H9 (cell line): ENCODE measurements around the gene PCSK2. TPM values are rescaled to one million over a fixed set of nuclear protein-coding genes. Genes with fewer than 3 reads are reported as not detected.

Experiments used
- DNase-seq: peaks from one replicate; pipeline ENCODE4 v3.0.0-alpha.2; 2017
- H2AFZ ChIP-seq: one replicate; pipeline ENCODE4 v1.6.1; 2013; ENCODE audit warnings: mild to moderate bottlenecking, low read length, control low read depth, moderate library complexity
- H2AK5ac ChIP-seq: 2 replicates; pipeline ENCODE4 v1.6.1; 2013; ENCODE audit warnings: low read length, control low read depth, mixed read lengths; ENCODE audit not compliant: insufficient read length
- H2BK120ac ChIP-seq: one replicate; pipeline ENCODE4 v1.6.1; 2013; ENCODE audit warnings: low read depth, mild to moderate bottlenecking, low read length, control low read depth, inconsistent platforms; ENCODE audit not compliant: poor library complexity, severe bottlenecking
- H2BK12ac ChIP-seq: 2 replicates; pipeline ENCODE4 v1.6.1; 2013; ENCODE audit warnings: low read length, control low read depth, mixed read lengths, low read depth; ENCODE audit not compliant: insufficient read length
- H2BK15ac ChIP-seq: 2 replicates; pipeline ENCODE4 v1.6.1; 2013; ENCODE audit warnings: low read depth, low read length, control low read depth
- H2BK20ac ChIP-seq: one replicate; pipeline ENCODE4 v1.6.1; 2013; ENCODE audit warnings: low read depth, mild to moderate bottlenecking, low read length, control low read depth, inconsistent platforms; ENCODE audit not compliant: poor library complexity, severe bottlenecking
- H2BK5ac ChIP-seq: 2 replicates; pipeline ENCODE4 v1.6.1; 2013; ENCODE audit warnings: low read length, control low read depth, mixed read lengths; ENCODE audit not compliant: insufficient read length
- H3K14ac ChIP-seq: 2 replicates; pipeline ENCODE4 v1.6.1; 2013; ENCODE audit warnings: low read length, control low read depth; ENCODE audit not compliant: insufficient read depth
- H3K18ac ChIP-seq: 2 replicates; pipeline ENCODE4 v1.6.1; 2013; ENCODE audit warnings: low read depth, mild to moderate bottlenecking, mixed read lengths, low read length, control low read depth; ENCODE audit not compliant: insufficient read length
- H3K23ac ChIP-seq: 2 replicates; pipeline ENCODE4 v1.6.1; 2013; ENCODE audit warnings: low read length, control low read depth, mixed read lengths, low read depth; ENCODE audit not compliant: insufficient read length
- H3K23me2 ChIP-seq: 2 replicates; pipeline ENCODE4 v1.6.1; 2013; ENCODE audit warnings: low read depth, mild to moderate bottlenecking, mixed read lengths, low read length, control low read depth; ENCODE audit not compliant: insufficient read length, poor library complexity, severe bottlenecking
- H3K27ac ChIP-seq: 2 replicates; pipeline ENCODE4 v1.5.1; 2013; ENCODE audit warnings: low read length, control low read depth, mixed read lengths, low read depth; ENCODE audit not compliant: insufficient read length
- H3K27me3 ChIP-seq: 2 replicates; pipeline ENCODE4 v1.6.1; 2013; ENCODE audit warnings: low read length, control low read depth, inconsistent platforms; ENCODE audit not compliant: insufficient read depth
- H3K4ac ChIP-seq: 2 replicates; pipeline ENCODE4 v1.6.1; 2013; ENCODE audit warnings: low read depth, mild to moderate bottlenecking, control low read depth, inconsistent platforms, low read length, moderate library complexity
- H3K4me1 ChIP-seq: 2 replicates; pipeline ENCODE4 v1.6.1; 2013; ENCODE audit warnings: low read length, control low read depth, inconsistent platforms; ENCODE audit not compliant: insufficient read depth
- H3K4me2 ChIP-seq: 2 replicates; pipeline ENCODE4 v1.6.1; 2013; ENCODE audit warnings: low read length, control low read depth, mixed read lengths; ENCODE audit not compliant: insufficient read length, insufficient read depth
- H3K56ac ChIP-seq: 2 replicates; pipeline ENCODE4 v1.6.1; 2013; ENCODE audit warnings: low read depth, mild to moderate bottlenecking, mixed read lengths, low read length, control low read depth; ENCODE audit not compliant: insufficient read length
- H3K79me1 ChIP-seq: 2 replicates; pipeline ENCODE4 v1.6.1; 2013; ENCODE audit warnings: low read depth, mild to moderate bottlenecking, moderate library complexity, low read length, control low read depth, inconsistent platforms; ENCODE audit not compliant: insufficient read depth, poor library complexity, severe bottlenecking
- H3K79me2 ChIP-seq: 2 replicates; pipeline ENCODE4 v1.6.1; 2013; ENCODE audit warnings: low read length, control low read depth, inconsistent platforms; ENCODE audit not compliant: insufficient read depth
- H3K9ac ChIP-seq: 2 replicates; pipeline ENCODE4 v1.6.1; 2013; ENCODE audit warnings: low read length, control low read depth, mixed read lengths; ENCODE audit not compliant: insufficient read length; ENCODE audit errors: extremely low read depth
- H3K9me3 ChIP-seq: one replicate; pipeline ENCODE4 v1.6.1; 2013; ENCODE audit warnings: low read depth, low read length, inconsistent platforms; ENCODE audit not compliant: control insufficient read depth
- H3T11ph ChIP-seq: one replicate; pipeline ENCODE4 v1.6.1; 2013; ENCODE audit warnings: mild to moderate bottlenecking, low read length, control low read depth, inconsistent platforms
- H4K20me1 ChIP-seq: one replicate; pipeline ENCODE4 v1.6.1; 2013; ENCODE audit not compliant: control insufficient read depth, insufficient read length, insufficient read depth
- H4K5ac ChIP-seq: 2 replicates; pipeline ENCODE4 v1.6.1; 2013; ENCODE audit warnings: low read depth, mild to moderate bottlenecking, mixed read lengths, low read length, control low read depth; ENCODE audit not compliant: insufficient read length
- H4K8ac ChIP-seq: replicated peaks from 2 replicates; pipeline ENCODE4 v1.6.1; 2013; ENCODE audit warnings: low read length, control low read depth, mixed read lengths, low read depth; ENCODE audit not compliant: insufficient read length
- H4K91ac ChIP-seq: 2 replicates; pipeline ENCODE4 v1.6.1; 2013; ENCODE audit warnings: low read depth, mild to moderate bottlenecking, moderate library complexity, mixed read lengths, low read length, control low read depth; ENCODE audit not compliant: insufficient read length
- H3K27ac Mint-ChIP-seq, 3 experiments: 2 replicates in 2 of 3; 3 replicates in 1 of 3; pipeline ENCODE4 v1.8.0; 2020 to 2021; ENCODE audit warnings: mixed read lengths in 3 of 3, mild to moderate bottlenecking in 1 of 3, moderate library complexity in 1 of 3
- H3K27me3 Mint-ChIP-seq: 2 replicates; pipeline ENCODE4 v1.8.0; 2021; ENCODE audit warnings: low read depth, mild to moderate bottlenecking, moderate library complexity, mixed read lengths
- H3K36me3 Mint-ChIP-seq, 3 experiments: 2 replicates in 2 of 3; 3 replicates in 1 of 3; pipeline ENCODE4 v1.8.0; 2020 to 2021; ENCODE audit warnings: low read depth in 3 of 3, mixed read lengths in 3 of 3; ENCODE audit not compliant: insufficient read depth in 1 of 3
- H3K4me1 Mint-ChIP-seq, 2 experiments: 2 replicates each; pipeline ENCODE4 v1.8.0; 2020; ENCODE audit warnings: mixed read lengths in 2 of 2
- H3K4me3 Mint-ChIP-seq, 2 experiments: 2 replicates in 1 of 2; 3 replicates in 1 of 2; pipeline ENCODE4 v1.8.0; 2020 to 2021; ENCODE audit warnings: mild to moderate bottlenecking in 2 of 2, mixed read lengths in 2 of 2, moderate library complexity in 1 of 2
- H3K9me3 Mint-ChIP-seq, 2 experiments: 2 replicates in 1 of 2; 3 replicates in 1 of 2; pipeline ENCODE4 v1.8.0; 2020; ENCODE audit warnings: mild to moderate bottlenecking in 2 of 2, mixed read lengths in 2 of 2, moderate library complexity in 1 of 2
- CTCF ChIP-seq: fragments of 200-600 bp; sonication (generic); conservative IDR thresholded peaks from 3 replicates; pipeline ENCODE4 v1.8.0; 2021; ENCODE audit warnings: antibody characterized with exemption, mild to moderate bottlenecking
- WGBS: extraction: QIAGEN DNeasy Blood & Tissue Kit; methylation state at CpG from one replicate; pipeline ENCODE4 v1.1.7; 2013; ENCODE audit warnings: missing lambda C conversion rate, low lambda C conversion rate, mixed read lengths; ENCODE audit not compliant: insufficient read length; ENCODE audit errors: extremely low coverage; 5-methylcytosine and 5-hydroxymethylcytosine counted together
- total RNA-seq: library from RNA; stranded (reverse); gene quantifications from 2 replicates; pipeline ENCODE4 v1.2.1, GENCODE V29; 2021

PCSK2 gene
- total RNA-seq, 1 experiment from 2014 or later: 2.8 TPM

- no peak overlapping the region for H2BK120ac ChIP-seq
- H3K23ac ChIP-seq: no peak overlapping the region
- no peak overlapping the region for H3K56ac ChIP-seq
- no peak for DNase-seq
- H2AK5ac ChIP-seq: no peak overlapping the region
- H3K14ac ChIP-seq: no peak overlapping the region
- no peak overlapping the region for H2AFZ ChIP-seq
- H3K27me3 Mint-ChIP-seq: no peaks in the 10 kb centered on the region
- H3K4me3 Mint-ChIP-seq: no peak overlapping the region
- H2BK12ac ChIP-seq: no peak overlapping the region
- peaks cover 4% of the 10 kb centered on the region; the same call in 1 of the 2 replicates for H3K4me1 ChIP-seq
- H3T11ph ChIP-seq: no peak overlapping the region
- peaks cover 14 to 18% of the 10 kb centered on the region in 2 experiments for H3K4me1 Mint-ChIP-seq
- H4K5ac ChIP-seq: no peak overlapping the region
- H3K27me3 ChIP-seq: no peaks in the 10 kb centered on the region
- no peak overlapping the region for H4K8ac ChIP-seq
- no peaks in the 10 kb centered on the region for H3K23me2 ChIP-seq
- H3K9me3 Mint-ChIP-seq: no peaks in the 10 kb centered on the region
- no peak for TF ChIP-seq CTCF
- H2BK5ac ChIP-seq: no peak overlapping the region
- no peak overlapping the region for H3K27ac Mint-ChIP-seq
- H4K91ac ChIP-seq: no peak overlapping the region
- H2BK20ac ChIP-seq: no peak overlapping the region
- no peaks in the 10 kb centered on the region for H4K20me1 ChIP-seq
- no peaks in the 10 kb centered on the region for H3K79me1 ChIP-seq
- H2BK15ac ChIP-seq: no peak overlapping the region
- H3K79me2 ChIP-seq: no peaks in the 10 kb centered on the region
- H3K36me3 Mint-ChIP-seq: no peaks in the 10 kb centered on the region; a peak in 1 of 7 replicates
- H3K4me2 ChIP-seq: no peak overlapping the region
- H3K18ac ChIP-seq: no peak overlapping the region
- no CpG with 5 or more reads among the region's 1 CpG for WGBS
- no peak overlapping the region for H3K27ac ChIP-seq
- no peak overlapping the region for H3K9ac ChIP-seq
- H3K4ac ChIP-seq: no peak overlapping the region
- no peaks in the 10 kb centered on the region for H3K9me3 ChIP-seq
These were observed 116.3 kb downstream of the PCSK2 start for GRCh38 chr20:17343091-17343490.
